ENCODE measurements around the gene TYMP.
"Not testable (repeated sequence)": the region's sequence is repeated elsewhere in the genome, so short reads cannot be mapped to it uniquely, and the experiment has no call there.

Gene TYMP

GRCh38 chr22:50544746-50545253, 15.0 kb upstream of the TYMP start:
- no peak overlapping the region for H3K9ac ChIP-seq (ENCODE audit: low read length)
- TF ChIP-seq, protein P1, sequence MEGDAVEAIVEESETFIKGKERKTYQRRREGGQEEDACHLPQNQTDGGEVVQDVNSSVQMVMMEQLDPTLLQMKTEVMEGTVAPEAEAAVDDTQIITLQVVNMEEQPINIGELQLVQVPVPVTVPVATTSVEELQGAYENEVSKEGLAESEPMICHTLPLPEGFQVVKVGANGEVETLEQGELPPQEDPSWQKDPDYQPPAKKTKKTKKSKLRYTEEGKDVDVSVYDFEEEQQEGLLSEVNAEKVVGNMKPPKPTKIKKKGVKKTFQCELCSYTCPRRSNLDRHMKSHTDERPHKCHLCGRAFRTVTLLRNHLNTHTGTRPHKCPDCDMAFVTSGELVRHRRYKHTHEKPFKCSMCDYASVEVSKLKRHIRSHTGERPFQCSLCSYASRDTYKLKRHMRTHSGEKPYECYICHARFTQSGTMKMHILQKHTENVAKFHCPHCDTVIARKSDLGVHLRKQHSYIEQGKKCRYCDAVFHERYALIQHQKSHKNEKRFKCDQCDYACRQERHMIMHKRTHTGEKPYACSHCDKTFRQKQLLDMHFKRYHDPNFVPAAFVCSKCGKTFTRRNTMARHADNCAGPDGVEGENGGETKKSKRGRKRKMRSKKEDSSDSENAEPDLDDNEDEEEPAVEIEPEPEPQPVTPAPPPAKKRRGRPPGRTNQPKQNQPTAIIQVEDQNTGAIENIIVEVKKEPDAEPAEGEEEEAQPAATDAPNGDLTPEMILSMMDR (IDR thresholded peaks at IDR 0.05; ENCODE audit: low read length): no peak
- TF ChIP-seq EZH2 (IDR thresholded peaks at IDR 0.05; ENCODE audit: borderline replicate concordance, low read length): no peak
- H2AFZ ChIP-seq (ENCODE audit: low read length): no peak overlapping the region
- H3K4me1 ChIP-seq (ENCODE audit: insufficient read depth, low read length, severe bottlenecking): peaks cover 53% of the 10 kb centered on the region
- no peak overlapping the region for H3K4me3 ChIP-seq (ENCODE audit: low read depth, low read length, poor library complexity, severe bottlenecking)
- peak overlapping the region; percentile 50; the same call in 1 of the 2 replicates for H3K4me2 ChIP-seq (ENCODE audit: low read length)
- H3F3A ChIP-seq (ENCODE audit: insufficient read depth, low read length): peaks cover 11% of the 10 kb centered on the region; the same call in 1 of the 2 replicates
- H3K36me3 ChIP-seq (ENCODE audit: insufficient read depth, low read length): no peaks in the 10 kb centered on the region
- H3K27ac ChIP-seq (ENCODE audit: low read depth, low read length, poor library complexity, severe bottlenecking): no peak overlapping the region
- no peaks in the 10 kb centered on the region for H3K27me3 ChIP-seq (ENCODE audit: insufficient read depth, low read length)
- H3K9me3 ChIP-seq (ENCODE audit: low read length): no peaks in the 10 kb centered on the region
- H4K20me1 ChIP-seq (ENCODE audit: insufficient read depth, low read length): no peaks in the 10 kb centered on the region
- H3K79me2 ChIP-seq (ENCODE audit: insufficient read depth, low read length): no peaks in the 10 kb centered on the region
- H3K9me2 ChIP-seq (ENCODE audit: low read depth, low read length): no peaks in the 10 kb centered on the region

DNA sequence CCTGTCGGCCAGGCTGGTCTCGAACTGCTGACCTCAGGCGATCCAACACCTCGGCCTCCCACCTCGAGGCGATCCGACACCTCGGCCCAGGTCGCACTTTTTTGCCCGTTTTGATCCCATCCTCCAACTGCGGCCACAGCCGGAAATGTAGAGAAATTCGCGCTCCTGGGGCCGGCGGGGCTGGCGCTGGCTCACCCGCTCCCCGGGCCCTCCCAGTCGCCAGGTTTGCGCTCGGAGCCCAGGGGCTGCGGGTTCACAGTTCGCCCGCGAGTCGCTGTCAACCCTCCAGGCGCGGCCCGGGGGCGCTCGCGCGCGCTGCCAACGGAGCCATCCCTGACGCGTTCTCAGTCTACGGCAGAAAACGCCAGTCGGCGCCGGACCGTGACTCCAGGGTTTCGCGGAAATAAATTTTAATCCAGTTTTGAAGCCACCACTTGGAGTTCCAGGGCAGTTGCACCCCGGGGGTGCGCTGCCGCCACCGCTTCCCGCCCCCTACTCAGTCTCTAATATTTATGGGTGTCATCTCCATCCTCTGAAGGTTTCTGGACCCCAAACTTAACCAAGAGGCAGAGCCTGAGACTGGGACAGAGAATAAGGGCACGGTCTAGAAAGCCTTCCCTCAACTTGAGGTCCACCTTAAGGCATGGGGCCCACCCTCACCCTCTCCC, 14.4 kb upstream of the TYMP start:
- Histone ChIP-seq H3K27ac (ENCODE audit: low read depth, low read length, poor library complexity, severe bottlenecking) (no peak overlapping the region), H3K4me3 (ENCODE audit: low read depth, low read length, poor library complexity, severe bottlenecking) (peak overlapping the region; percentile 15), H4K20me1 (ENCODE audit: insufficient read depth, low read length) (no peaks in the 10 kb centered on the region), H3K79me2 (ENCODE audit: insufficient read depth, low read length) (no peaks in the 10 kb centered on the region), H3K36me3 (ENCODE audit: insufficient read depth, low read length) (no peaks in the 10 kb centered on the region), H3K4me2 (ENCODE audit: low read length) (peak overlapping the region; percentile 50), H3K9me2 (ENCODE audit: low read depth, low read length) (no peaks in the 10 kb centered on the region), H3K9ac (ENCODE audit: low read length) (no peak overlapping the region; the same call in 1 of the 2 replicates), H2AFZ (ENCODE audit: low read length) (no peak overlapping the region), H3F3A (ENCODE audit: insufficient read depth, low read length) (peaks cover 11% of the 10 kb centered on the region; the same call in 1 of the 2 replicates), H3K4me1 (ENCODE audit: insufficient read depth, low read length, severe bottlenecking) (peaks cover 58% of the 10 kb centered on the region), H3K27me3 (ENCODE audit: insufficient read depth, low read length) (no peaks in the 10 kb centered on the region), H3K9me3 (ENCODE audit: low read length) (no peaks in the 10 kb centered on the region)
- TF ChIP-seq EZH2 (IDR thresholded peaks at IDR 0.05; ENCODE audit: borderline replicate concordance, low read length): no peak
- TF ChIP-seq, protein P1 (IDR thresholded peaks at IDR 0.05; ENCODE audit: low read length): peak; percentile 75

DNA sequence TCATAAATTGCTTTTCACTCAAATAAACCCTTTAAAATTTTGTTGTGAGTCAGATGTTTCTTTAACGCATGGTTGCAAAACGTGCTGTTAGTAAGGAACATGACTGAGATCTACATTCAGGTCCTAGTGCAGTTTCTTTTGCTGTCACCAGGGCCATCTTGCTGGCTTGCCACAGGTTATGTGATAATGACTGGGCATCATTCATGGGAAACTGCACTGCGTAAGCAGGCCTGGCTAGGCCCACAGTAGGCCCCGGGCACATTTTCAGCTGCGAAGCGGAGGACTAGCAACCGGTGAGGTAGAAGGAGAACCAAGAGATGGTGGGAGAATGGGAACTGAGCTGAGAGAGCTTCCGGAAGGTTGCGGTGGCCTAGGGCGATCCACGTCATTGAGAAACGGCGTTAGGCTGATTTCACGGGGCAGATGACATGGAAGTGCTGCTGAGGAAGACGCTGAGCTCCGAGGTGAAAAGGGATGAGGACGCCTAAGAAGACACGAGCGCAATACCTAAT, 12.7 kb upstream of the TYMP start:
- Histone ChIP-seq H3K9ac (ENCODE audit: low read length) (no peak overlapping the region; the same call in 1 of the 2 replicates), H2AFZ (ENCODE audit: low read length) (no peak overlapping the region), H3K27ac (ENCODE audit: low read depth, low read length, poor library complexity, severe bottlenecking) (peak overlapping the region; percentile 97), H3K4me3 (ENCODE audit: low read depth, low read length, poor library complexity, severe bottlenecking) (peak overlapping the region; percentile 6), H3K4me1 (ENCODE audit: insufficient read depth, low read length, severe bottlenecking) (peaks cover 56% of the 10 kb centered on the region), H3K9me3 (ENCODE audit: low read length) (no peaks in the 10 kb centered on the region), H3K9me2 (ENCODE audit: low read depth, low read length) (no peaks in the 10 kb centered on the region), H3K27me3 (ENCODE audit: insufficient read depth, low read length) (no peaks in the 10 kb centered on the region), H3K79me2 (ENCODE audit: insufficient read depth, low read length) (no peaks in the 10 kb centered on the region), H3F3A (ENCODE audit: insufficient read depth, low read length) (peaks cover 11% of the 10 kb centered on the region; the same call in 1 of the 2 replicates), H3K36me3 (ENCODE audit: insufficient read depth, low read length) (no peaks in the 10 kb centered on the region), H3K4me2 (ENCODE audit: low read length) (peak overlapping the region; percentile 51; the same call in 1 of the 2 replicates), H4K20me1 (ENCODE audit: insufficient read depth, low read length) (no peaks in the 10 kb centered on the region)
- TF ChIP-seq, protein P1 (IDR thresholded peaks at IDR 0.05; ENCODE audit: low read length): no peak; the same call in 1 of the 2 replicates
- no peak for TF ChIP-seq EZH2 (IDR thresholded peaks at IDR 0.05; ENCODE audit: borderline replicate concordance, low read length)

GRCh38 chr22:50541667-50542026, 11.8 kb upstream of the TYMP start:
- H3K9me3 ChIP-seq (ENCODE audit: low read length); H3K27me3 ChIP-seq (ENCODE audit: insufficient read depth, low read length); H2AFZ ChIP-seq (ENCODE audit: low read length); H4K20me1 ChIP-seq (ENCODE audit: insufficient read depth, low read length); H3K9me2 ChIP-seq (ENCODE audit: low read depth, low read length); H3K79me2 ChIP-seq (ENCODE audit: insufficient read depth, low read length); H3K36me3 ChIP-seq (ENCODE audit: insufficient read depth, low read length): not testable (repeated sequence)
- Histone ChIP-seq H3K9ac (ENCODE audit: low read length) (peak overlapping the region; percentile 41; the same call in 1 of the 2 replicates), H3F3A (ENCODE audit: insufficient read depth, low read length) (peaks cover 11% of the 10 kb centered on the region; the same call in 1 of the 2 replicates), H3K4me2 (ENCODE audit: low read length) (peak overlapping the region; percentile 51; the same call in 1 of the 2 replicates), H3K27ac (ENCODE audit: low read depth, low read length, poor library complexity, severe bottlenecking) (peak overlapping the region; percentile 97), H3K4me3 (ENCODE audit: low read depth, low read length, poor library complexity, severe bottlenecking) (peak overlapping the region; percentile 6), H3K4me1 (ENCODE audit: insufficient read depth, low read length, severe bottlenecking) (peaks cover 56% of the 10 kb centered on the region)

Measured in OCI-LY1 (cell line).